CD4-positive, alpha-beta memory T cell (primary cell): Measurements from ENCODE around the gene NGRN. TPM values are rescaled to one million over a fixed set of nuclear protein-coding genes. Genes with fewer than 3 reads are reported as not detected.

ENCODE experiments used
- CTCF ChIA-PET: fragments of 350-600 bp; sonication (Branson Sonifier 250); formaldehyde crosslinking; loops from one replicate; lab custom pipeline; 2021; ENCODE audit warnings: inconsistent platforms; ENCODE audit not compliant: partially characterized antibody; lab: Charles Lee
- POLR2A ChIA-PET: fragments of 350-600 bp; sonication (Branson Sonifier 250); formaldehyde crosslinking; loops from one replicate; lab custom pipeline; 2021; ENCODE audit not compliant: partially characterized antibody; lab: Charles Lee
- DNase-seq, 5 donors: peaks; one replicate each; pipeline versions ENCODE4 v3.0.0 to v3.0.0-alpha.2; 2020 to 2022; ENCODE audit warnings: mixed read lengths in 1 of 5
- H3K27ac ChIP-seq: one replicate; pipeline ENCODE4 v1.7.0; 2013; ENCODE audit warnings: low read depth, low read length
- H3K27me3 ChIP-seq: 2 replicates; pipeline ENCODE4 v1.7.0; 2013; ENCODE audit warnings: mild to moderate bottlenecking, low read length, moderate library complexity; ENCODE audit not compliant: insufficient read depth
- H3K36me3 ChIP-seq: 2 replicates; pipeline ENCODE4 v1.7.0; 2013; ENCODE audit warnings: mild to moderate bottlenecking, low read length, moderate library complexity; ENCODE audit not compliant: insufficient read depth
- H3K4me1 ChIP-seq: 2 replicates; pipeline ENCODE4 v1.7.0; 2013; ENCODE audit warnings: mild to moderate bottlenecking, low read length, moderate library complexity; ENCODE audit not compliant: insufficient read depth
- H3K4me3 ChIP-seq, 2 donors: one replicate each; pipeline ENCODE4 v1.7.0; 2013; ENCODE audit warnings: low read length in 2 of 2, mild to moderate bottlenecking in 1 of 2
- H3K9me3 ChIP-seq, 2 donors: one replicate each; pipeline ENCODE4 v1.7.0; 2013; ENCODE audit warnings: low read length in 2 of 2, control low read depth in 1 of 2; ENCODE audit not compliant: control insufficient read depth in 1 of 2
- H3K27ac Mint-ChIP-seq, 7 donors: one replicate each; pipeline ENCODE4 v1.8.0; 2020 to 2021; ENCODE audit warnings: mixed read lengths in 7 of 7, mild to moderate bottlenecking in 6 of 7, inconsistent platforms in 3 of 7, moderate library complexity in 3 of 7
- H3K27me3 Mint-ChIP-seq, 2 donors: one replicate each; pipeline ENCODE4 v1.8.0; 2020 to 2021; ENCODE audit warnings: mixed read lengths in 2 of 2
- H3K36me3 Mint-ChIP-seq, 2 donors: one replicate each; pipeline ENCODE4 v1.8.0; 2020 to 2021; ENCODE audit warnings: mixed read lengths in 2 of 2, inconsistent platforms in 1 of 2, mild to moderate bottlenecking in 1 of 2
- H3K4me1 Mint-ChIP-seq, 4 donors: one replicate each; pipeline ENCODE4 v1.8.0; 2020 to 2021; ENCODE audit warnings: mixed read lengths in 4 of 4, mild to moderate bottlenecking in 1 of 4
- H3K4me3 Mint-ChIP-seq, 8 donors: one replicate each; pipeline ENCODE4 v1.8.0; 2020 to 2021; ENCODE audit warnings: mixed read lengths in 8 of 8, mild to moderate bottlenecking in 7 of 8, moderate library complexity in 6 of 8, inconsistent platforms in 3 of 8
- H3K9me3 Mint-ChIP-seq, 8 donors: one replicate each; pipeline ENCODE4 v1.8.0; 2020 to 2021; ENCODE audit warnings: mixed read lengths in 8 of 8, mild to moderate bottlenecking in 5 of 8, inconsistent platforms in 3 of 8, moderate library complexity in 1 of 8
- intact Hi-C: fragments of 100-400 bp; cut with micrococcal nuclease; formaldehyde crosslinking; loops from one replicate; pipeline ENCODE4 v1.15.1; 2023
- polyA plus RNA-seq, 2 donors: library from polyadenylated mRNA; unstranded; fragments of 300-500 nt; fragmentation: Illumina TruSeq; gene quantifications; one replicate each; pipeline ENCODE4 v1.2.3, GENCODE V29; 2021
- total RNA-seq, 2 experiments: library from RNA; stranded (reverse); gene quantifications; one replicate each; pipeline ENCODE4 v1.2.3, GENCODE V29; 2021

Gene NGRN
- total and polyA plus RNA-seq, 4 experiments from 2014 or later: 42.6 to 59.2 (median 49.4) TPM

- H3K4me3 Mint-ChIP-seq: peak overlapping the region in 2 of 8 donors; percentile 53 to 56
- Histone ChIP-seq H3K9me3 (no peaks in the 10 kb centered on the region), H3K27ac (no peak overlapping the region), H3K4me1 (peaks cover 7% of the 10 kb centered on the region), H3K27me3 (no peaks in the 10 kb centered on the region), H3K4me3 (no peak overlapping the region), H3K36me3 (no peaks in the 10 kb centered on the region)
- peak; percentile 64 to 71 (median 68) for DNase-seq
- intact Hi-C loops: loop anchor here (1.0 to 5.0 kb wide), 6 partner anchors 42 to 952 kb away; no protein-coding TSS in a partner anchor
- no peaks in the 10 kb centered on the region for H3K36me3 Mint-ChIP-seq
- H3K4me1 Mint-ChIP-seq: peaks cover 5 to 8% (median 7%) of the 10 kb centered on the region in 4 donors
- peaks cover 0 to 3% of the 10 kb centered on the region in 2 donors for H3K27me3 Mint-ChIP-seq
- CTCF ChIA-PET: interaction anchor here (0.6 to 7.1 kb wide), 67 partner anchors 10 to 954 kb away, joined by 3 to 170 read pairs (median 5); partner anchors contain the start of gene ZNF774
- no peaks in the 10 kb centered on the region for H3K9me3 Mint-ChIP-seq
- POLR2A ChIA-PET: interaction anchor here (0.7 to 1.3 kb wide), 3 partner anchors 68 to 397 kb away, joined by 3 to 8 read pairs (median 4); partner anchors contain the start of genes BLM and IQGAP1
- H3K27ac Mint-ChIP-seq: peak overlapping the region in 2 of 7 donors; percentile 53 to 73
Observed at GRCh38 chr15:90320062-90320884, 54.8 kb downstream of the NGRN start.

GRCh38 chr15:90320885-90321278, 55.4 kb downstream of the NGRN start:
- Mint-ChIP-seq H3K4me3 (no peak overlapping the region), H3K9me3 (no peaks in the 10 kb centered on the region), H3K36me3 (no peaks in the 10 kb centered on the region), H3K4me1 (peaks cover 5 to 8% (median 7%) of the 10 kb centered on the region in 4 donors), H3K27me3 (peaks cover 0 to 3% of the 10 kb centered on the region in 2 donors), H3K27ac (no peak overlapping the region)
- Histone ChIP-seq H3K36me3 (no peaks in the 10 kb centered on the region), H3K9me3 (no peaks in the 10 kb centered on the region), H3K27me3 (no peaks in the 10 kb centered on the region), H3K4me1 (peaks cover 7% of the 10 kb centered on the region), H3K27ac (no peak overlapping the region), H3K4me3 (no peak overlapping the region)
- ChIA-PET POLR2A (no interaction called here), CTCF (interaction anchor here (1.0 to 7.1 kb wide), 36 partner anchors 9 to 953 kb away, joined by 3 to 170 read pairs (median 6); no protein-coding TSS in a partner anchor)
- intact Hi-C loops: loop anchor here (1.0 to 5.0 kb wide), 6 partner anchors 41 to 951 kb away; no protein-coding TSS in a partner anchor
- DNase-seq: no peak

Other genes with a start within 250 kb of the NGRN start
- 10 to 100 TPM; 41.2 to 43.6 TPM for gene IDH2, start 163.2 kb upstream of the NGRN start, total RNA-seq
- gene IDH2, start 163.2 kb upstream of the NGRN start, polyA plus RNA-seq: 100 to 1,000 TPM; 106 to 139 TPM
- gene SEMA4B, start 64.3 kb upstream of the NGRN start, total RNA-seq: 10 to 100 TPM; 18.9 to 23.0 TPM
- 10 to 100 TPM in 1 of 2 donors, 1 to 10 TPM in 1; 4.4 to 10.5 TPM for gene SEMA4B, start 64.3 kb upstream of the NGRN start, polyA plus RNA-seq
- 10 to 100 TPM; 95.2 to 98.2 TPM for gene CIB1, start 31.7 kb upstream of the NGRN start, total RNA-seq
- gene CIB1, start 31.7 kb upstream of the NGRN start, polyA plus RNA-seq: 100 to 1,000 TPM; 259 to 345 TPM
- 10 to 100 TPM; 10.1 to 15.0 TPM for gene GDPGP1, start 31.5 kb upstream of the NGRN start, total RNA-seq
- 1 to 10 TPM in 1 of 2 donors, under 1 TPM in 1; 0.58 to 2.0 TPM for gene GDPGP1, start 31.5 kb upstream of the NGRN start, polyA plus RNA-seq
- gene TTLL13, start 16.1 kb upstream of the NGRN start, total RNA-seq: 1 to 10 TPM; 1.1 to 1.4 TPM
- not detected for gene TTLL13, start 16.1 kb upstream of the NGRN start, polyA plus RNA-seq
- under 1 TPM; 0.78 to 0.81 TPM for gene ZNF774, start 86.6 kb downstream of the NGRN start, total RNA-seq
- gene ZNF774, start 86.6 kb downstream of the NGRN start, polyA plus RNA-seq: not detected
- gene IQGAP1, start 122.6 kb downstream of the NGRN start, total RNA-seq: 100 to 1,000 TPM; 128 to 132 TPM
- gene IQGAP1, start 122.6 kb downstream of the NGRN start, polyA plus RNA-seq: 100 to 1,000 TPM in 1 of 2 donors, 10 to 100 TPM in 1; 86.1 to 121 TPM